Stimulated activated CD4-positive, alpha-beta T cell treated with anti-CD3 and anti-CD28 coated beads, Interleukin-1b, Interleukin-23, amount 100 ng/mL, for 4 hours (primary cell): ENCODE results near the gene LRRN2.

ENCODE experiments used
- DNase-seq, 2 donors: peaks; one replicate each; pipeline ENCODE4 v3.0.0-alpha.2; 2020; ENCODE audit warnings: low read depth in 2 of 2

The LRRN2 gene

GRCh38 chr1:204663644-204664383 lies 21.7 kb downstream of the LRRN2 start:
- DNase-seq: no peak

- no peak for DNase-seq
These were observed 23.0 kb downstream of the LRRN2 start for GRCh38 chr1:204662530-204662929.

- DNase-seq: no peak
These were observed 25.0 kb downstream of the LRRN2 start for GRCh38 chr1:204660509-204660908.

- DNase-seq: no peak
These were observed 26.5 kb downstream of the LRRN2 start for GRCh38 chr1:204659056-204659455.

- no peak for DNase-seq
These were observed 27.2 kb downstream of the LRRN2 start for GRCh38 chr1:204658295-204658694.

- DNase-seq: no peak
These were observed 31.8 kb downstream of the LRRN2 start for GRCh38 chr1:204653590-204654340.

GRCh38 chr1:204652497-204652896 lies 33.0 kb downstream of the LRRN2 start:
- DNase-seq: no peak

- no peak for DNase-seq
These were observed 33.6 kb downstream of the LRRN2 start for GRCh38 chr1:204651843-204652421.

GRCh38 chr1:204650911-204651570 lies 34.5 kb downstream of the LRRN2 start:
- DNase-seq: no peak

- DNase-seq: no peak
These were observed 35.6 kb downstream of the LRRN2 start for GRCh38 chr1:204649721-204650521.

- no peak for DNase-seq
These were observed 37.0 kb downstream of the LRRN2 start for GRCh38 chr1:204648576-204648975.

GRCh38 chr1:204647805-204648153 lies 37.8 kb downstream of the LRRN2 start:
- DNase-seq: no peak

GRCh38 chr1:204647114-204647804 lies 38.3 kb downstream of the LRRN2 start:
- no peak for DNase-seq

GRCh38 chr1:204645666-204646065 lies 39.9 kb downstream of the LRRN2 start:
- no peak for DNase-seq

- no peak for DNase-seq
These were observed 40.3 kb downstream of the LRRN2 start for GRCh38 chr1:204645251-204645650.

GRCh38 chr1:204643503-204643902 lies 42.0 kb downstream of the LRRN2 start:
- DNase-seq: no peak

- DNase-seq: no peak
These were observed 43.6 kb downstream of the LRRN2 start for GRCh38 chr1:204641936-204642335.

GRCh38 chr1:204641455-204641854 lies 44.1 kb downstream of the LRRN2 start:
- no peak for DNase-seq

- DNase-seq: no peak
These were observed 45.0 kb downstream of the LRRN2 start for GRCh38 chr1:204640578-204640977.

- DNase-seq: no peak
These were observed 51.2 kb downstream of the LRRN2 start for GRCh38 chr1:204634260-204634910.

- DNase-seq: no peak
These were observed 51.9 kb downstream of the LRRN2 start for GRCh38 chr1:204633665-204634064.
